Endodermal cell (in vitro differentiated cells): Measurements from ENCODE around the gene TMSB10. TPM values are rescaled to one million over a fixed set of nuclear protein-coding genes. Genes with fewer than 3 reads are reported as not detected.

Experiments
- DNase-seq: peaks from one replicate; pipeline ENCODE4 v3.0.0-alpha.2; 2017
- H3K27ac ChIP-seq: 2 replicates; pipeline ENCODE4 v1.5.1; 2013; ENCODE audit warnings: mild to moderate bottlenecking, low read depth, low read length, moderate library complexity
- H3K27me3 ChIP-seq: 2 replicates; pipeline ENCODE4 v1.6.1; 2013; ENCODE audit warnings: mild to moderate bottlenecking, low read length, moderate library complexity; ENCODE audit not compliant: insufficient read depth, control insufficient read depth, poor library complexity, severe bottlenecking
- H3K36me3 ChIP-seq: 2 replicates; pipeline ENCODE4 v1.7.0; 2013; ENCODE audit warnings: mild to moderate bottlenecking, low read length, moderate library complexity; ENCODE audit not compliant: control insufficient read depth, insufficient read depth
- H3K4me1 ChIP-seq: one replicate; pipeline ENCODE4 v1.7.0; 2013; ENCODE audit warnings: low read length; ENCODE audit not compliant: control insufficient read depth, insufficient read depth
- H3K4me3 ChIP-seq: 2 replicates; pipeline ENCODE4 v1.5.1; 2013; ENCODE audit warnings: mild to moderate bottlenecking, low read length, moderate library complexity
- H3K9ac ChIP-seq: 2 replicates; pipeline ENCODE4 v1.6.1; 2013; ENCODE audit warnings: mild to moderate bottlenecking, low read length, moderate library complexity; ENCODE audit not compliant: poor library complexity, severe bottlenecking; ENCODE audit errors: extremely low read depth
- H3K9me3 ChIP-seq: 2 replicates; pipeline ENCODE4 v1.6.1; 2013; ENCODE audit warnings: mild to moderate bottlenecking, low read length, moderate library complexity; ENCODE audit not compliant: control insufficient read depth
- H3K27ac Mint-ChIP-seq: 2 replicates; pipeline ENCODE4 v1.8.0; 2020; ENCODE audit warnings: mixed read lengths
- H3K27me3 Mint-ChIP-seq: 2 replicates; pipeline ENCODE4 v1.8.0; 2021; ENCODE audit warnings: mild to moderate bottlenecking, mixed read lengths; ENCODE audit not compliant: insufficient read depth
- H3K36me3 Mint-ChIP-seq: 2 replicates; pipeline ENCODE4 v1.8.0; 2020; ENCODE audit warnings: low read depth, mixed read lengths
- H3K4me1 Mint-ChIP-seq: 2 replicates; pipeline ENCODE4 v1.8.0; 2020; ENCODE audit warnings: mixed read lengths
- H3K4me3 Mint-ChIP-seq: 2 replicates; pipeline ENCODE4 v1.8.0; 2020; ENCODE audit warnings: mild to moderate bottlenecking, moderate library complexity, mixed read lengths
- H3K9me3 Mint-ChIP-seq: 2 replicates; pipeline ENCODE4 v1.8.0; 2020; ENCODE audit warnings: mild to moderate bottlenecking, mixed read lengths
- CTCF ChIP-seq: fragments of 200-600 bp; sonication (generic); conservative IDR thresholded peaks from 2 replicates; pipeline ENCODE4 v1.5.0; 2021; ENCODE audit warnings: antibody characterized with exemption, mild to moderate bottlenecking
- WGBS, 2 experiments: methylation state at CpG; one replicate each; pipeline versions ENCODE4 v1.1.5 to v1.1.7; 2013; ENCODE audit warnings: missing lambda C conversion rate in 2 of 2, mixed read lengths in 1 of 2; ENCODE audit not compliant: insufficient coverage in 1 of 2, insufficient read length in 1 of 2; 5-methylcytosine and 5-hydroxymethylcytosine counted together
- total RNA-seq, 2 donors: library from RNA; stranded (reverse); fragmentation: NEBNext Ultra II Directional in 1 of 2; extraction: Animal tissue kit (Norgen Biotek cat#: 25700) in 1 of 2; gene quantifications; 2 replicates in 1 of 2; 3 replicates in 1 of 2; pipeline ENCODE4 v1.2.1, GENCODE V29; 2021

Gene TMSB10
- total RNA-seq, 2 donors from 2014 or later = 2,719 to 2,976 TPM

- peaks cover 16% of the 10 kb centered on the region for H3K27me3 ChIP-seq
- no peaks in the 10 kb centered on the region for H3K9me3 ChIP-seq
- no peaks in the 10 kb centered on the region for H3K4me1 ChIP-seq
- DNase-seq = peak; percentile 37
- WGBS, 2 experiments = 83 to 86% methylated on average over 4 to 6 of the region's 6 CpGs
- H3K27ac ChIP-seq = no peak overlapping the region
- Mint-ChIP-seq H3K27me3 (peaks cover 25% of the 10 kb centered on the region), H3K9me3 (no peaks in the 10 kb centered on the region), H3K36me3 (no peaks in the 10 kb centered on the region), H3K4me3 (no peak overlapping the region), H3K27ac (no peak overlapping the region), H3K4me1 (no peaks in the 10 kb centered on the region)
- no peak for TF ChIP-seq CTCF
- no peaks in the 10 kb centered on the region for H3K36me3 ChIP-seq
- H3K9ac ChIP-seq = no peak overlapping the region
- no peak overlapping the region for H3K4me3 ChIP-seq
Measured at GRCh38 chr2:84888401-84889276, 16.8 kb upstream of the TMSB10 start.

- Histone ChIP-seq H3K9me3 (no peaks in the 10 kb centered on the region), H3K4me1 (no peaks in the 10 kb centered on the region), H3K9ac (no peak overlapping the region), H3K4me3 (no peak overlapping the region), H3K27ac (no peak overlapping the region), H3K27me3 (peaks cover 9% of the 10 kb centered on the region), H3K36me3 (no peaks in the 10 kb centered on the region)
- H3K27me3 Mint-ChIP-seq = peaks cover 19% of the 10 kb centered on the region
- H3K27ac Mint-ChIP-seq = no peak overlapping the region
- TF ChIP-seq CTCF = no peak
- 86 to 97% methylated on average over 2 of the region's 2 CpGs for WGBS, 2 experiments
- H3K4me1 Mint-ChIP-seq = peaks cover 4% of the 10 kb centered on the region
- no peaks in the 10 kb centered on the region for H3K9me3 Mint-ChIP-seq
- no peaks in the 10 kb centered on the region for H3K36me3 Mint-ChIP-seq
- no peak overlapping the region for H3K4me3 Mint-ChIP-seq
- DNase-seq = peak; percentile 34
Measured at GRCh38 chr2:84889332-84889731, 16.1 kb upstream of the TMSB10 start.

- 93 to 96% methylated on average over 9 to 12 of the region's 12 CpGs for WGBS, 2 experiments
- no peak for TF ChIP-seq CTCF
Measured at GRCh38 chr2:84891355-84892010, 14.0 kb upstream of the TMSB10 start.

More at GRCh38 chr2:84891355-84892010, 14.0 kb upstream of the TMSB10 start:
- Histone ChIP-seq H3K27me3 (no peaks in the 10 kb centered on the region), H3K9ac (no peak overlapping the region), H3K4me3 (no peak overlapping the region), H3K27ac (no peak overlapping the region), H3K4me1 (no peaks in the 10 kb centered on the region), H3K36me3 (no peaks in the 10 kb centered on the region), H3K9me3 (no peaks in the 10 kb centered on the region)
- no peak overlapping the region for H3K4me3 Mint-ChIP-seq
- no peaks in the 10 kb centered on the region for H3K36me3 Mint-ChIP-seq
- H3K9me3 Mint-ChIP-seq = no peaks in the 10 kb centered on the region
- H3K4me1 Mint-ChIP-seq = peaks cover 8% of the 10 kb centered on the region
- H3K27ac Mint-ChIP-seq = no peak overlapping the region
- H3K27me3 Mint-ChIP-seq = peaks cover 1% of the 10 kb centered on the region
- DNase-seq = peak; percentile 47
